ENCODE results near the gene WARS2. TPM values are rescaled to one million over a fixed set of nuclear protein-coding genes. Genes with fewer than 3 reads are reported as not detected.

Gene WARS2
- total RNA-seq, 4 donors from 2014 or later = 4.6 to 18.6 (median 10.3) TPM

DNA sequence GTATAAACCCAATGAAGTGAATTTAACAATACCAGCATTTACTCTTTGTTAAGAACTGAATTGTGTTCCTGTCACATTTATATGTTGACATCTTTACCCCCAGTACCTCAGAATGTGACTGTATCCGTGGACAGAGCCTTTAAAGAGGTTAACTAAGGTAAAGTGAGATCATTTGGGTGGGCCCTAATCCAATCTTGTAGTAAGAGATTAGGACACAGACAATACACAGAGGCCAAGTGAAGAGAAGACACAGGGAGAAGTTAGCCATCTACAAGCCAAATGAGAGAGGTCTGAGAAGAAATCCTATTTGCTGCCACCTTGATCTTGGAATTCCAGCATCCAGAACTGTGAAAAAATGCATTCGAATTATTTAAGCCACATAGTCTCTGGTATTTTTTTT lies 22.9 kb upstream of the WARS2 start:
- Histone ChIP-seq H3K9me3 (no peaks in the 10 kb centered on the region), H3K36me3 (peaks cover 0 to under 1% (median 0%) of the 10 kb centered on the region in 4 donors), H3K4me3 (no peak overlapping the region), H3K4me1 (no peaks in the 10 kb centered on the region), H3K27ac (no peak overlapping the region), H3K27me3 (no peaks in the 10 kb centered on the region)
- no peak for TF ChIP-seq EP300 (IDR thresholded peaks at IDR 0.05; ENCODE audit: low read depth)
- TF ChIP-seq POLR2A (IDR thresholded peaks at IDR 0.05) = no peak
- TF ChIP-seq, protein P1, sequence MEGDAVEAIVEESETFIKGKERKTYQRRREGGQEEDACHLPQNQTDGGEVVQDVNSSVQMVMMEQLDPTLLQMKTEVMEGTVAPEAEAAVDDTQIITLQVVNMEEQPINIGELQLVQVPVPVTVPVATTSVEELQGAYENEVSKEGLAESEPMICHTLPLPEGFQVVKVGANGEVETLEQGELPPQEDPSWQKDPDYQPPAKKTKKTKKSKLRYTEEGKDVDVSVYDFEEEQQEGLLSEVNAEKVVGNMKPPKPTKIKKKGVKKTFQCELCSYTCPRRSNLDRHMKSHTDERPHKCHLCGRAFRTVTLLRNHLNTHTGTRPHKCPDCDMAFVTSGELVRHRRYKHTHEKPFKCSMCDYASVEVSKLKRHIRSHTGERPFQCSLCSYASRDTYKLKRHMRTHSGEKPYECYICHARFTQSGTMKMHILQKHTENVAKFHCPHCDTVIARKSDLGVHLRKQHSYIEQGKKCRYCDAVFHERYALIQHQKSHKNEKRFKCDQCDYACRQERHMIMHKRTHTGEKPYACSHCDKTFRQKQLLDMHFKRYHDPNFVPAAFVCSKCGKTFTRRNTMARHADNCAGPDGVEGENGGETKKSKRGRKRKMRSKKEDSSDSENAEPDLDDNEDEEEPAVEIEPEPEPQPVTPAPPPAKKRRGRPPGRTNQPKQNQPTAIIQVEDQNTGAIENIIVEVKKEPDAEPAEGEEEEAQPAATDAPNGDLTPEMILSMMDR (IDR thresholded peaks at IDR 0.05) = no peak
- TF ChIP-seq POLR2AphosphoS5 (IDR thresholded peaks at IDR 0.05) = no peak
- in situ Hi-C loops (cut with MboI; ENCODE audit: low pct_ligation_motif_present in 1 of 4, low pct_unique_long_range_greater_than_20kb in 1 of 4, low sequenced_read_pairs in 3 of 4) (no loop called here), intact Hi-C loops (cut with DNase I; ENCODE audit: low total_unique reads) (no loop called here)
- DNase-seq = no peak
- WGBS, 2 donors (ENCODE audit: low coverage in 1 of 2) = 81 to 90% methylated on average over 2 of the region's 2 CpGs

DNA sequence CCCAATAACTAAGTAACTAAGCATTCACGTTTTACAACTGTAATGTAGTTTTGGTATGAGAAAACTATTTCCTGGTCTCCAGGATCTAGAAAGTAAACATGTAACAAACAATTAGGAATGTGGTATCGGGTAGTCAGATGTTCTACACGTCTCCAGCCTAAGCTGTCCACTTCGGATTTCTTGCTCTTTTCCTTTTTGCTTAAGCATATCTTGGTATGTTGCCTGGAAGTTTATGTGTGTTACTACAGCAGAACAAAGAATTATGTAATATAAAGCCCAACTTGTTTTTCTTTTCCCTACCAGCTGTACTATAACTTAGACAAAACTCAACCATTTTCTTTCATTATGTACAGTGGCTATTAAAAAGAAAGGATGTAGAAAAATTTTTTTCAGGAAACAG lies 20.4 kb upstream of the WARS2 start:
- TF ChIP-seq POLR2AphosphoS5 (IDR thresholded peaks at IDR 0.05) = no peak
- TF ChIP-seq, protein P1 (IDR thresholded peaks at IDR 0.05) = no peak
- no peak for TF ChIP-seq POLR2A (IDR thresholded peaks at IDR 0.05)
- TF ChIP-seq EP300 (IDR thresholded peaks at IDR 0.05; ENCODE audit: low read depth) = no peak
- in situ Hi-C loops (cut with MboI; ENCODE audit: low pct_ligation_motif_present in 1 of 4, low pct_unique_long_range_greater_than_20kb in 1 of 4, low sequenced_read_pairs in 3 of 4) (no loop called here), intact Hi-C loops (cut with DNase I; ENCODE audit: low total_unique reads) (no loop called here)
- H3K36me3 ChIP-seq = peaks cover 0 to 12% (median 2%) of the 10 kb centered on the region in 4 donors
- H3K9me3 ChIP-seq = no peaks in the 10 kb centered on the region
- peak overlapping the region in 1 of 4 donors; percentile 2 for H3K27ac ChIP-seq
- no peaks in the 10 kb centered on the region for H3K4me1 ChIP-seq
- WGBS, 2 donors (ENCODE audit: low coverage in 1 of 2) = 52 to 53% methylated on average over 4 of the region's 4 CpGs
- H3K4me3 ChIP-seq = no peak overlapping the region
- H3K27me3 ChIP-seq = no peaks in the 10 kb centered on the region
- no peak for DNase-seq

DNA sequence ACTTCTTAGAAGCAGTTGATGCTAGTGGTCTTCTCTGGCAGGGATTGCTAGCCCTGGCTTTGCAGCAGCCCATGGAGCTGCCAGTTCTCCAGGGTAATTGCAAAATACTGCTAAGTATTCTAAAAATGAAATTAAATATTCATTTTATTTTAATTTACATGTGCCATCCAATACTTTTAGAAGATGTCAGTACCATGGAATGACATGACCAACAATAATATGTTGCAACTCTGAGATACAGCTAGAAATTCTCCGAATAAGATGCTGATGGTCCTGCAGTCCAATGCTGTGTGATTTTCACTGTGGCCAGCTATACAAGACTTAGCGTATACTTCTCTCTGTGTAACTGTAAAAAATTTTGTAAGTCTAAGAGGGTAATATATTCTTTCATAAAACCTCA lies 20.0 kb upstream of the WARS2 start:
- Histone ChIP-seq H3K27me3 (no peaks in the 10 kb centered on the region), H3K4me1 (no peaks in the 10 kb centered on the region), H3K9me3 (no peaks in the 10 kb centered on the region), H3K36me3 (peaks cover 0 to 12% (median 2%) of the 10 kb centered on the region in 4 donors), H3K4me3 (no peak overlapping the region), H3K27ac (peak overlapping the region in 1 of 4 donors; percentile 2)
- in situ Hi-C loops (cut with MboI; ENCODE audit: low pct_ligation_motif_present in 1 of 4, low pct_unique_long_range_greater_than_20kb in 1 of 4, low sequenced_read_pairs in 3 of 4) (no loop called here), intact Hi-C loops (cut with DNase I; ENCODE audit: low total_unique reads) (no loop called here)
- TF ChIP-seq EP300 (IDR thresholded peaks at IDR 0.05; ENCODE audit: low read depth) = no peak
- no peak for TF ChIP-seq POLR2A (IDR thresholded peaks at IDR 0.05)
- TF ChIP-seq, protein P1 (IDR thresholded peaks at IDR 0.05) = no peak
- TF ChIP-seq POLR2AphosphoS5 (IDR thresholded peaks at IDR 0.05) = no peak
- DNase-seq = no peak
- 63 to 94% methylated on average over 2 of the region's 2 CpGs for WGBS, 2 donors (ENCODE audit: low coverage in 1 of 2)

DNA sequence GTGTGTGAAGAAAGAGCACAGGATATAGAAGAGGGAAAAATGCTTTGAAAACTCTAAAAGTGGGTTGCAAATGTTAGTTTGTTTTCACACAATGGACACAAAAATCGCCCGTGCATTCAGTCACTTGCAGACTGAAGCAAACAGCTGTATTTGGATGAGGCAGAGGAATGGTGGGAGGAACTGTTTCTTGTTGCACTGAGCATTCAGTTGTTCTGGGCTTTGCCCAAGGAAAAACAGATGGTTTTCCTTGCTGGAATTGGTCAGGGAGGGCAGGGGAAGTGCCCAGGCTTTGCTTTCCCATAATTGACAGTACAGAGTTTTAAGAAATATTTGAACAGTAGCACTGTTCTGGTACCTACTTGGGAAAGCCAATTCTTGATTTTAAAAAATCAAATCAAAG lies 19.5 kb upstream of the WARS2 start:
- no peaks in the 10 kb centered on the region for H3K27me3 ChIP-seq
- intact Hi-C loops (cut with DNase I; ENCODE audit: low total_unique reads) (no loop called here), in situ Hi-C loops (cut with MboI; ENCODE audit: low pct_ligation_motif_present in 1 of 4, low pct_unique_long_range_greater_than_20kb in 1 of 4, low sequenced_read_pairs in 3 of 4) (no loop called here)
- H3K27ac ChIP-seq = no peak overlapping the region
- peaks cover 0 to 12% (median 2%) of the 10 kb centered on the region in 4 donors for H3K36me3 ChIP-seq
- TF ChIP-seq EP300 (IDR thresholded peaks at IDR 0.05; ENCODE audit: low read depth) = no peak
- TF ChIP-seq POLR2AphosphoS5 (IDR thresholded peaks at IDR 0.05) = no peak
- TF ChIP-seq, protein P1 (IDR thresholded peaks at IDR 0.05) = no peak
- no peak for TF ChIP-seq POLR2A (IDR thresholded peaks at IDR 0.05)
- DNase-seq = no peak
- no peak overlapping the region for H3K4me3 ChIP-seq
- WGBS, 2 donors (ENCODE audit: low coverage in 1 of 2) = 80 to 100% methylated on average over 2 of the region's 2 CpGs
- H3K9me3 ChIP-seq = no peaks in the 10 kb centered on the region
- no peaks in the 10 kb centered on the region for H3K4me1 ChIP-seq
